Aorta (tissue), 5 donors: ENCODE measurements around the gene ATP8B1. TPM values are rescaled to one million over a fixed set of nuclear protein-coding genes. Genes with fewer than 3 reads are reported as not detected.
A peak's percentile ranks its signal among the peaks of the same experiment; 100 is the strongest.
"Not testable (repeated sequence)": the region's sequence is repeated elsewhere in the genome, so short reads cannot be mapped to it uniquely, and the experiment has no call there.

Source experiments
- ATAC-seq: fragments of 200-7000 bp; cut with Tn5 transposase; one replicate; pipeline ENCODE4 v1.9.1; 2022; ENCODE audit warnings: moderate library complexity; ENCODE audit not compliant: low FRiP score
- DNase-seq, 2 donors: peaks; one replicate each; pipeline ENCODE4 v3.0.0-alpha.2; 2020
- H3K27ac ChIP-seq, 2 donors: one replicate each; pipeline ENCODE4 v1.5.1; 2013; ENCODE audit warnings: low read length in 2 of 2, mild to moderate bottlenecking in 2 of 2, moderate library complexity in 2 of 2, control low read depth in 1 of 2, inconsistent platforms in 1 of 2, low read depth in 1 of 2
- H3K27me3 ChIP-seq, 2 donors: one replicate each; pipeline ENCODE4 v1.6.1; 2013; ENCODE audit warnings: control low read depth in 1 of 2, low read length in 1 of 2, mild to moderate bottlenecking in 1 of 2, moderate library complexity in 1 of 2; ENCODE audit not compliant: insufficient read depth in 2 of 2, control insufficient read depth in 1 of 2
- H3K36me3 ChIP-seq, 2 donors: one replicate each; pipeline ENCODE4 v1.6.1; 2013; ENCODE audit warnings: control low read depth in 1 of 2, low read length in 1 of 2, mild to moderate bottlenecking in 1 of 2; ENCODE audit not compliant: insufficient read depth in 2 of 2, control insufficient read depth in 1 of 2
- H3K4me1 ChIP-seq, 2 donors: one replicate each; pipeline ENCODE4 v1.6.1; 2013; ENCODE audit warnings: low read length in 2 of 2, control low read depth in 1 of 2, mild to moderate bottlenecking in 1 of 2, moderate library complexity in 1 of 2; ENCODE audit not compliant: insufficient read depth in 2 of 2, control insufficient read depth in 1 of 2
- H3K4me3 ChIP-seq, 2 donors: one replicate each; pipeline ENCODE4 v1.5.1; 2013; ENCODE audit warnings: low read length in 2 of 2, control low read depth in 1 of 2, mild to moderate bottlenecking in 1 of 2
- H3K9me3 ChIP-seq: one replicate; pipeline ENCODE4 v1.6.1; 2013; ENCODE audit warnings: mild to moderate bottlenecking, low read length; ENCODE audit not compliant: control insufficient read depth
- WGBS, 2 donors: extraction: QIAGEN DNeasy Blood & Tissue Kit; methylation state at CpG; one replicate each; pipeline ENCODE4 v1.1.7; 2013; 5-methylcytosine and 5-hydroxymethylcytosine counted together
- intact Hi-C, 2 donors: fragments of 100-400 bp; cut with DNase I; formaldehyde crosslinking; loops; one replicate each; pipeline versions ENCODE4 v1.14.2 to v1.15.0; 2022
- polyA plus RNA-seq, 2 donors: library from polyadenylated mRNA; stranded (reverse); fragments of 200-250 nt; gene quantifications; one replicate each; pipeline ENCODE4 v1.2.3, GENCODE V29; 2013
- total RNA-seq, 2 donors: library from RNA; stranded (reverse); fragmentation: NEBNext Ultra II Directional; extraction: Animal tissue kit (Norgen Biotek cat#: 25700); gene quantifications; one replicate each; pipeline ENCODE4 v1.2.1, GENCODE V29; 2021
- donor health status: healthy with polysubstance abuse.
- donor health status: Bipolar disorder and iron deficiency.
- donor health status: DM: no; HTN: no; CAD: no.
- donor health status: DM: no; HTN: no; CAD: no.
- donor health status: DM: yes; HTN: yes; CAD: no.

Gene ATP8B1
- total and polyA plus RNA-seq, 4 donors: 11.6 to 101 (median 54.8) TPM

DNA sequence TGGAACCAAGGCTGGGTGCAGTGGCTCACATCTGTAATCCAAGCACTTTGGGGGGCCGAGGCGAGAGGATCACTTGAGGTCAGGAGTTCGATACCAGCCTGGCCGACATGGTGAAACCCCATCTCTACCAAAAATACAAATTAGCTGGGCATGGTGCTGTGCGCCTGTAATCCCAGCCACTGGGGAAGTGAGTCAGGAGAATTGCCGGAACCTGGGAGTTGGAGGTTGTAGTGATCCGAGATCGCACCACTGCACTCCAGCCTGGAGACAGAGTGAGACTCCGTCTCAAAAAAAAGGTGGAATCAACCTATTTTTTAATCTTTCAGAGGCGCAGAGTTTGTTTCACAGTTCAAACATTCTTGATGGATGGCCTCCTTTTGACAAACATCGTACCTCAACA, 24.5 kb upstream of the ATP8B1 start:
- no peak for ATAC-seq
- no peaks in the 10 kb centered on the region for H3K4me1 ChIP-seq
- H3K4me3 ChIP-seq: no peak overlapping the region
- H3K36me3 ChIP-seq: no peaks in the 10 kb centered on the region
- 88 to 89% methylated on average over 11 of the region's 11 CpGs for WGBS, 2 donors
- no peaks in the 10 kb centered on the region for H3K9me3 ChIP-seq
- no peaks in the 10 kb centered on the region for H3K27me3 ChIP-seq
- no peak for DNase-seq
- intact Hi-C loops: no loop called here
- H3K27ac ChIP-seq: no peak overlapping the region

DNA sequence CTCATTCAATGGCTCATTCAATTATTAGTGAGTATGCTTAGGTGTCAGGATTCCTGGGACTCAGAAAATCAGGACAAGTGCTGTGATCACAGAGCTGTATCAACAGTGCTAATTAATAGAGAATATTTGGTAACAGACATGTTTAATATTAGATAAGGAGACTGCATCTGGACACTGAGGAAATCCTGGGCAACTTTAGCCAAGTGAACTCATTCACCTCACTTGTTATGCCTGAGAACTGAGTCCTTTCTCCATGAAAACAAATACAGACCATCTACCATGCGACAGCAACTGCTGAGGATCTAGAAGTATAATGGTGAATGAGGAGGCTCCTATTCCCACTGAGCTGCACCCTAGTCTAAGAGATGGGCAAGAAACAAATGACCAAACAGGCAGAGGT, 23.1 kb upstream of the ATP8B1 start:
- no peaks in the 10 kb centered on the region for H3K36me3 ChIP-seq
- intact Hi-C loops: no loop called here
- 96 to 97% methylated on average over 1 of the region's 1 CpG for WGBS, 2 donors
- no peaks in the 10 kb centered on the region for H3K27me3 ChIP-seq
- H3K4me1 ChIP-seq: no peaks in the 10 kb centered on the region
- H3K9me3 ChIP-seq: no peaks in the 10 kb centered on the region
- no peak overlapping the region for H3K27ac ChIP-seq
- no peak overlapping the region for H3K4me3 ChIP-seq
- no peak for ATAC-seq
- DNase-seq: no peak

DNA sequence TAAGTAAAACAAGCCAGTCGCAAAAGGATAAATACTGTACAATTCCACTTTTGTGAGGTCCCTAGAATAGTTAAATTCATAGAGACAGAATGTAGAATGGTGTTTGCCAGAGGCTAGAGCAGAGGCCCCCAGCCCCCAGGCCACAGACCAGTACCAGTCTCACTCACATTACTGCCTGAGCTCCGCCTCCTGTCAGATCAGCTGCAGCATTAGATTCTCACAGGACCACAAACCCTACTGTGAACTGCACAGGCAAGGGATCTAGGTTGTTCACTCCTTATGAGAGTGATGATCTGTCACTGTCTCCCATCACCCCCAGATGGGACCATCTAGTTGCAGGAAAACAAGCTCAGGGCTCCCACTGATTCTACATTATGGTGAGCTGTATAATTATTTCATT, 17.5 kb upstream of the ATP8B1 start:
- H3K36me3 ChIP-seq, H3K27ac ChIP-seq, H3K27me3 ChIP-seq, H3K4me3 ChIP-seq, intact Hi-C loops, H3K9me3 ChIP-seq, H3K4me1 ChIP-seq, DNase-seq, ATAC-seq: not testable (repeated sequence)
- 89 to 92% methylated on average over 2 of the region's 2 CpGs for WGBS, 2 donors

DNA sequence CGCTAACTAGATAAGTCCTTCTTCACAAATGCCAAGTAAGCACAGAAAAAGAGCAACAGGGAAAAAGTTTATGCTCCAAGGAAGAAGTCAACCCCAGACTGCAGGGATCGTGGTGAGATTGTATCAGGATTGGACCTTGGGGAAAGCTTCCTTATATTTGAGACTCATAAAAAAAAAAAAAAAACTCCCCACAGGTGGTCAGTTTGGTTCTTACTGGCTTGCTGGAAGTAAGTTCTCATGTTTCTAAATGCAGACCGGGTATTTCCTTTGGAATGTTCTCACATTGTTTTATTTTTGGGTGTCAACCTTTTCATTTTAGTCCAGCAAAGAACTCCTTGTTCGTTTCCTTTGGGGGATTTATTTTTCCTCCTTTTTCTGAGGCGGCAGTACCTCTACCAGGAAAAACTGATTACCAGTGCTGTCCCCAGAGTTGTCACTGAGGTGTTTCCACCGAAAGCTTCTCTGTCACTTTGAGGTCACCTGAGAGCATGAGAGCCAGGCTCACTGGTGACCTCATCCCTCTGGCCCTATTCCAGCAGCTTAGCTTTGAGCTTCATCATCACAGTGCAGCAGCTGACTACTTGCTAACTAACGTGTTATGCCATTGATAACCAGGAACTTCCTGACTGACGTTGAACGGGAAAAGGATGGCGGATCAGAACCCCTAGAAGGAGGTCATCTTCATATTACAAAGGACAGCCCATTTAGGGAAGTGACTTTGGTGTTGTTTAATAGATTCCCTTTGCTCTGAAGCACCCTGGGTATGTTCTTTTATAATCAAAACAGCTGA, 16.8 kb upstream of the ATP8B1 start:
- no peaks in the 10 kb centered on the region for H3K36me3 ChIP-seq
- ATAC-seq (peak; percentile 63), DNase-seq (peak; percentile 79 to 86)
- peak overlapping the region in 1 of 2 donors; percentile 12 for H3K27ac ChIP-seq
- 3 to 5% methylated on average over 10 of the region's 10 CpGs for WGBS, 2 donors
- no peaks in the 10 kb centered on the region for H3K9me3 ChIP-seq
- H3K27me3 ChIP-seq: no peaks in the 10 kb centered on the region
- intact Hi-C loops: no loop called here
- no peak overlapping the region for H3K4me3 ChIP-seq
- no peaks in the 10 kb centered on the region for H3K4me1 ChIP-seq

DNA sequence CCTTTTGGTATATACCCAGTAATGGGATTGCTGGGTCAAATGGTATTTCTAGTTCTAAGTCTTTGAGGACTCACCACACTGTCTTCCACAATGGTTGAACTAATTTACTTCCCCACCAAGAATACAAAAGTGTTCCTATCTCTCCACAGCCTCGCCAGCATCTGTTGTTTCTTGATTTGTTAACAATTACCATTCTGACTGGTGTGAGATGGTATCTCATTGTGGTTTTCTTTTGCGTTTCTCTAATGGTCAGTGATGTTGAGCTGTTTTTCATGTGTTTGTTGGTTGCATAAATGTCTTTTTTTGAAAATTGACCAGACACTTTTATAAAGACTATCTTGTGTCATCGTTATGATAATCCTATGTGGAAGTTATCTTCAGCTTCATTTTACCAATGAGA, 16.0 kb upstream of the ATP8B1 start:
- Histone ChIP-seq H3K4me1 (no peaks in the 10 kb centered on the region), H3K27ac (no peak overlapping the region), H3K4me3 (no peak overlapping the region), H3K27me3 (no peaks in the 10 kb centered on the region), H3K9me3 (no peaks in the 10 kb centered on the region), H3K36me3 (no peaks in the 10 kb centered on the region)
- ATAC-seq: no peak
- intact Hi-C loops: no loop called here
- 82 to 88% methylated on average over 3 of the region's 3 CpGs for WGBS, 2 donors
- DNase-seq: no peak

DNA sequence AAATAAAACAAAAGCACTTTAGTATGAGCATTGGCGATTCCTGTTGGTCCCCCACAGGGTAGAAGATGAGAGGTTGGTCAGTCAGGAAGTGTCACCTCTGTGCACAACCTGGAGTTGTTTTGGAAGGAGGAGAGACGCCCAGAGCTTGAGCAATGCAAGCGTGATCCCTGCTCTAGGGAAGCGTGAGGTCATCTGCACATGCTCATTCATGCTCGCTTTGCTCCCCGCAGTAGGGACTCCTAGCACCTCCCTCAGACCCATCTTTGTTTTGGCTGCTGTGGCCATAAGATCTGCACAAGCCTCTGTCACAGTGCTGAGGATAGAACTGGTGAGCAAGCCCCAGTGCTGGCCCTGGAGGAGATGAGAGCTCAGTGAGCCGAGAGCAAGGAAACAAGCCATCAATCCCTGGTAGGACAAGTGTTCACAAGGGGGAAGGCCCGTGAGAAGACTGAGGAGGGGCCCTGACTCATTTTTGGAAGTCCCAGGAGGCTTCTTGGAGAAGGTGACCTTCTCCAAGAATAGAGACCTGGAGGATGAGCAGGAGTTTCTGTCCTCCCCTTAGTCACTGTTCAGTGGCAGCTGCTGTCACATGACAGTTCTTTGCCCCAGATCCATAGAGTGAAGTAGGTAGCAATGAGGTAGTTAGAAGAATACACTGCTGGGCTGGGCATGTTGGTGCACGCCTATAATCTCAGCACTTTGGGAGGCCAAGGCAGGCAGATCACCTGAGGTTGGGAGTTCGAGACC, 13.3 kb upstream of the ATP8B1 start:
- no peak overlapping the region for H3K4me3 ChIP-seq
- H3K9me3 ChIP-seq: no peaks in the 10 kb centered on the region
- no peaks in the 10 kb centered on the region for H3K27me3 ChIP-seq
- intact Hi-C loops: no loop called here
- no peak overlapping the region for H3K27ac ChIP-seq
- DNase-seq (no peak), ATAC-seq (no peak)
- no peaks in the 10 kb centered on the region for H3K36me3 ChIP-seq
- 87 to 92% methylated on average over 10 of the region's 10 CpGs for WGBS, 2 donors
- no peaks in the 10 kb centered on the region for H3K4me1 ChIP-seq

DNA sequence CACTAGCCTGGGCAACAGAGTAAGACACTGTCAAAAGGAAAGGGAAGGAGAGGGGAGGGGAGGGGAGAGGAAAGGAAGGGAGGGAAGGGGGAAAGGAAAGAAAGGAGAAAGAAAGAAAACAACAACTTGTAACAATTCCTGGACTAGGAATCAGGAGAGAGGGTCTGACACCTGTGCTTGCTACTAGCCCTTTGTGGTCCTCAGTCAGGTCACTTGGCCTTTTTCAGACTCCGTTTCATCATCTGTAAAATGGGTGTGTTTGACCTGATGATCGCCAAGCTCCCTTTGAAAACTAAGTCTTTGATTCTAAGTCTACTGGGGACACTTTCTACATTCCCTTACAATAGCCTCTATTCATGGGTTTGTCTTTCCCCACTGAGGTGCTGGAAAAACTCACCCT, 11.4 kb upstream of the ATP8B1 start:
- 98 to 100% methylated on average over 2 of the region's 2 CpGs for WGBS, 2 donors
- H3K4me1 ChIP-seq: no peaks in the 10 kb centered on the region
- H3K9me3 ChIP-seq: no peaks in the 10 kb centered on the region
- ATAC-seq (no peak), DNase-seq (no peak)
- no peak overlapping the region for H3K27ac ChIP-seq
- H3K27me3 ChIP-seq: no peaks in the 10 kb centered on the region
- intact Hi-C loops: no loop called here
- H3K36me3 ChIP-seq: no peaks in the 10 kb centered on the region
- no peak overlapping the region for H3K4me3 ChIP-seq

DNA sequence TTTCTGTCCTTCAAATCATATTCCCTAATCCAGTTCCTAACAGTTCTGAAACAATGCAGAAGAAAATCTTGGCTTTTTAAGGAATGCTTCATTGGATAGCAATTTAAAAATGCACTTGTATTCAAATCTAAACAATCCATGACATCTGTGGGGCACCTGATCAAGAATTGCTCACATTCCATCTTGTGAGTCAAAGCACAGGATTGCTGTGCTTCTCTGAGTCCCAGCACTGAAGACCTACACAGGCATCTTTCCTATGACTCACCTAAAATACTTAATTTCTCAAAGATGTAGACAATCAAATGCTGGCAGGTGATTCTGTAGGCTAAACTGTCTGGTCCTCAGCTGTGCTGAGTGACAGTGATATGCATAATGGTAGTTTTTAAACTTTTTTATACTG, 10.1 kb upstream of the ATP8B1 start:
- no peak overlapping the region for H3K4me3 ChIP-seq
- no peaks in the 10 kb centered on the region for H3K4me1 ChIP-seq
- ATAC-seq (no peak), DNase-seq (no peak)
- intact Hi-C loops: no loop called here
- H3K27ac ChIP-seq: no peak overlapping the region
- no peaks in the 10 kb centered on the region for H3K27me3 ChIP-seq
- no peaks in the 10 kb centered on the region for H3K36me3 ChIP-seq
- no peaks in the 10 kb centered on the region for H3K9me3 ChIP-seq

DNA sequence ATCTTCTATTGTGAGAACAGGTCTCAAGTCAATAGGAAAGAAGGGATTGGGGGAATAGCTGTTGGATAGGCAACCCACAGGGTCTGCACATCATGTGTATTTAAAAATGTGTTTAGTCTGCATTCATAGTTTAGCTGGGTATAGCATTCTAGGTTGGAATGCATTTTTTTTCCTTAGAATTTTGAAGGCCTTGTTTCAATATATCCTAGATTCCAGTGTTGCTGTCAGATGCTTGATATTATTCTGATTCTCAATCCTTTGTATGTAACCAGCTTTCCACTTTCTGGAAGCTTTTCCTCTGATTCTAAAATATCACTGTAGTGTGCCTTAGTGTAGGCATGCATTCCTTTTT, 9.0 kb upstream of the ATP8B1 start:
- DNase-seq (no peak), ATAC-seq (no peak)
- H3K27me3 ChIP-seq: no peaks in the 10 kb centered on the region
- no peaks in the 10 kb centered on the region for H3K36me3 ChIP-seq
- intact Hi-C loops: no loop called here
- H3K9me3 ChIP-seq: no peaks in the 10 kb centered on the region
- H3K4me1 ChIP-seq: no peaks in the 10 kb centered on the region
- no peak overlapping the region for H3K4me3 ChIP-seq
- no peak overlapping the region for H3K27ac ChIP-seq
